H1 (cell line): ENCODE measurements around the gene AGBL4. TPM values are rescaled to one million over a fixed set of nuclear protein-coding genes. Genes with fewer than 3 reads are reported as not detected.

Experiments
- CTCF ChIA-PET: fragments of 300-600 bp; sonication (Branson Sonifier 250); formaldehyde crosslinking; loops from one replicate; lab custom pipeline; 2021; ENCODE audit not compliant: partially characterized antibody; lab: Charles Lee
- POLR2A ChIA-PET: fragments of 300-600 bp; sonication (Branson Sonifier 250); formaldehyde crosslinking; loops from one replicate; lab custom pipeline; 2021; ENCODE audit warnings: inconsistent platforms; ENCODE audit not compliant: partially characterized antibody; lab: Charles Lee
- DNase-seq, 2 experiments: peaks; one replicate each; pipeline versions ENCODE4 v3.0.0 to v3.0.0-alpha.2; 2010 to 2022; ENCODE audit warnings: low spot score in 2 of 2, low read depth in 1 of 2, mixed read lengths in 1 of 2
- FAIRE-seq: peaks from 2 replicates; lab custom pipeline; 2011; peaks lifted over from hg19 to GRCh38; lab: Jason Lieb, UNC
- H2AFZ ChIP-seq: 2 replicates; pipeline ENCODE4 v1.8.1; 2012; ENCODE audit warnings: low read length, inconsistent platforms
- H2AK5ac ChIP-seq: 2 replicates; pipeline ENCODE4 v1.6.1; 2013; ENCODE audit warnings: low read depth, low read length
- H2BK120ac ChIP-seq: replicated peaks from 2 replicates; pipeline ENCODE3; 2013; ENCODE audit warnings: low read depth, low read length, inconsistent platforms
- H2BK12ac ChIP-seq: 2 replicates; pipeline ENCODE4 v1.6.1; 2013; ENCODE audit warnings: low read depth, low read length
- H2BK15ac ChIP-seq: 2 replicates; pipeline ENCODE4 v1.6.1; 2013; ENCODE audit warnings: low read length
- H2BK20ac ChIP-seq: 2 replicates; pipeline ENCODE4 v1.6.1; 2013; ENCODE audit warnings: low read length
- H2BK5ac ChIP-seq: 2 replicates; pipeline ENCODE4 v1.6.1; 2013; ENCODE audit warnings: low read depth, low read length
- H3K14ac ChIP-seq: 2 replicates; pipeline ENCODE4 v1.6.1; 2013; ENCODE audit warnings: inconsistent platforms; ENCODE audit not compliant: insufficient read length
- H3K18ac ChIP-seq: 2 replicates; pipeline ENCODE4 v1.6.1; 2013; ENCODE audit warnings: low read length; ENCODE audit errors: extremely low read depth
- H3K23ac ChIP-seq: 2 replicates; pipeline ENCODE4 v1.6.1; 2013; ENCODE audit warnings: inconsistent platforms; ENCODE audit not compliant: insufficient read length
- H3K23me2 ChIP-seq: 2 replicates; pipeline ENCODE4 v1.6.1; 2013; ENCODE audit warnings: low read depth, low read length
- H3K27ac ChIP-seq: 2 replicates; pipeline ENCODE4 v1.6.1; 2011; ENCODE audit warnings: low read depth, low read length, inconsistent platforms
- H3K27me3 ChIP-seq, 4 experiments: replicated peaks in 1 of 4; 1 replicate in 1 of 4; 2 replicates in 3 of 4; pipeline versions ENCODE4 v1.6.1 to v1.8.1; 2011 to 2013; ENCODE audit warnings: low read length in 3 of 4, mild to moderate bottlenecking in 3 of 4, inconsistent platforms in 2 of 4, mixed read lengths in 2 of 4, moderate library complexity in 1 of 4; ENCODE audit not compliant: control insufficient read depth in 3 of 4, insufficient read depth in 3 of 4; ENCODE audit errors: extremely low read depth in 1 of 4
- H3K36me3 ChIP-seq, 4 experiments: 2 replicates each; pipeline versions ENCODE4 v1.6.1 to v1.8.1; 2011 to 2013; ENCODE audit warnings: mild to moderate bottlenecking in 4 of 4, low read length in 3 of 4, moderate library complexity in 2 of 4, control low read depth in 1 of 4, inconsistent platforms in 1 of 4; ENCODE audit not compliant: insufficient read depth in 4 of 4, control insufficient read depth in 2 of 4
- H3K4ac ChIP-seq: replicated peaks from 2 replicates; pipeline ENCODE3; 2013; ENCODE audit warnings: low read length, low read depth, mixed read lengths, inconsistent platforms; ENCODE audit not compliant: insufficient read length
- H3K4me1 ChIP-seq, 4 experiments: replicated peaks in 1 of 4; 1 replicate in 1 of 4; 2 replicates in 3 of 4; pipeline versions ENCODE4 v1.6.1 to v1.8.1; 2011 to 2013; ENCODE audit warnings: low read length in 3 of 4, inconsistent platforms in 2 of 4, mixed read lengths in 1 of 4; ENCODE audit not compliant: insufficient read depth in 4 of 4, control insufficient read depth in 3 of 4
- H3K4me2 ChIP-seq, 2 experiments: 2 replicates each; pipeline versions ENCODE4 v1.6.1 to v1.8.1; 2011 to 2013; ENCODE audit warnings: low read depth in 2 of 2, low read length in 2 of 2, control low read depth in 1 of 2, inconsistent platforms in 1 of 2, mild to moderate bottlenecking in 1 of 2; ENCODE audit not compliant: insufficient read depth in 1 of 2
- H3K4me3 ChIP-seq, 4 experiments: fragments of 200-600, 300-600 bp in 1 of 4; sonication (generic), shearing (Covaris generic), sonication (Bioruptor Twin) in 1 of 4; 2 replicates each; pipeline versions ENCODE4 v1.5.1 to v1.8.1; 2011 to 2016; ENCODE audit warnings: low read length in 4 of 4, low read depth in 3 of 4, control low read depth in 2 of 4, inconsistent platforms in 2 of 4, mild to moderate bottlenecking in 2 of 4, mixed read lengths in 1 of 4, moderate library complexity in 1 of 4; ENCODE audit not compliant: insufficient read depth in 2 of 4; ENCODE audit errors: extremely low read depth in 1 of 4
- H3K56ac ChIP-seq: replicated peaks from 2 replicates; pipeline ENCODE3; 2013; ENCODE audit warnings: low read depth, mild to moderate bottlenecking, mixed read lengths, low read length, inconsistent platforms; ENCODE audit not compliant: insufficient read length
- H3K79me1 ChIP-seq: 2 replicates; pipeline ENCODE4 v1.6.1; 2013; ENCODE audit warnings: low read depth, low read length, control low read depth
- H3K79me2 ChIP-seq, 2 experiments: 2 replicates each; pipeline versions ENCODE4 v1.6.1 to v1.8.1; 2012 to 2013; ENCODE audit warnings: low read length in 2 of 2, mild to moderate bottlenecking in 2 of 2, inconsistent platforms in 1 of 2; ENCODE audit not compliant: insufficient read depth in 2 of 2, control insufficient read depth in 1 of 2
- H3K9ac ChIP-seq, 4 experiments: replicated peaks in 1 of 4; 1 replicate in 1 of 4; 2 replicates in 3 of 4; pipeline versions ENCODE4 v1.6.1 to v1.8.1; 2011 to 2013; ENCODE audit warnings: low read depth in 3 of 4, low read length in 3 of 4, control low read depth in 2 of 4, mild to moderate bottlenecking in 2 of 4, moderate library complexity in 2 of 4, inconsistent platforms in 1 of 4; ENCODE audit errors: extremely low read depth in 1 of 4
- H3K9me3 ChIP-seq, 2 experiments: 2 replicates each; pipeline versions ENCODE4 v1.6.1 to v1.8.1; 2012 to 2013; ENCODE audit warnings: mild to moderate bottlenecking in 2 of 2, moderate library complexity in 2 of 2, control low read depth in 1 of 2, inconsistent platforms in 1 of 2, low read depth in 1 of 2, low read length in 1 of 2, mixed read lengths in 1 of 2; ENCODE audit not compliant: insufficient read depth in 2 of 2
- H4K20me1 ChIP-seq, 2 experiments: replicated peaks in 1 of 2; 2 replicates each; pipeline versions ENCODE3 to v1.8.1; 2011 to 2013; ENCODE audit warnings: inconsistent platforms in 2 of 2, low read length in 2 of 2, mild to moderate bottlenecking in 1 of 2; ENCODE audit not compliant: insufficient read depth in 2 of 2, control insufficient read depth in 1 of 2
- H4K5ac ChIP-seq: 2 replicates; pipeline ENCODE4 v1.6.1; 2013; ENCODE audit warnings: low read length, low read depth, mixed read lengths, inconsistent platforms; ENCODE audit not compliant: insufficient read length
- H4K8ac ChIP-seq: 2 replicates; pipeline ENCODE4 v1.8.0; 2013; ENCODE audit warnings: mild to moderate bottlenecking, moderate library complexity, low read length, inconsistent platforms; ENCODE audit not compliant: insufficient read depth; ENCODE audit errors: extremely low read depth
- H4K91ac ChIP-seq: replicated peaks from 2 replicates; pipeline ENCODE3; 2013; ENCODE audit warnings: low read length, mixed read lengths, inconsistent platforms; ENCODE audit not compliant: insufficient read length
- ASH2L ChIP-seq: fragments of 200-600, 300-600 bp; sonication (generic); IDR thresholded peaks from one replicate; pipeline ENCODE4 v1.7.1; 2017; ENCODE audit warnings: low read length
- CEBPB ChIP-seq: IDR thresholded peaks from 2 replicates; pipeline ENCODE4 v1.6.1; 2012; ENCODE audit warnings: low read depth, low read length
- CREB1 ChIP-seq: IDR thresholded peaks from 2 replicates; pipeline ENCODE4 v1.6.1; 2012; ENCODE audit warnings: inconsistent platforms
- GTF2F1 ChIP-seq: IDR thresholded peaks from 2 replicates; pipeline ENCODE4 v1.6.1; 2012; ENCODE audit warnings: low read depth, low read length, improper control_type of control experiment, borderline replicate concordance
- KDM4A ChIP-seq: IDR thresholded peaks from one replicate; pipeline ENCODE4 v1.7.1; 2012; ENCODE audit warnings: low read depth, mild to moderate bottlenecking, moderate library complexity, low read length, inconsistent platforms; ENCODE audit not compliant: severe bottlenecking
- POLR2AphosphoS5 ChIP-seq: IDR thresholded peaks from 2 replicates; pipeline ENCODE4 v1.6.1; 2011; ENCODE audit warnings: low read depth, low read length
- POU5F1 ChIP-seq: IDR thresholded peaks from 2 replicates; pipeline ENCODE4 v1.6.1; 2011; ENCODE audit warnings: low read depth, mild to moderate bottlenecking, low read length, moderate library complexity
- RNF2 ChIP-seq: fragments of 200-900, 300-1000 bp; sonication (generic); IDR thresholded peaks from 2 replicates; pipeline ENCODE4 v1.7.1; 2016; ENCODE audit warnings: borderline replicate concordance, low read depth, mild to moderate bottlenecking, antibody characterized with exemption, low read length; ENCODE audit not compliant: poor library complexity, severe bottlenecking; ENCODE audit errors: missing control alignments
- SIRT6 ChIP-seq: IDR thresholded peaks from one replicate; pipeline ENCODE4 v1.7.1; 2012; ENCODE audit warnings: low read length, inconsistent platforms
- SP1 ChIP-seq: IDR thresholded peaks from 2 replicates; pipeline ENCODE4 v1.6.1; 2011; ENCODE audit warnings: low read depth, low read length
- SUZ12 ChIP-seq: fragments of 200-600 bp; sonication (generic); IDR thresholded peaks from 2 replicates; pipeline ENCODE4 v1.6.1; 2012; ENCODE audit warnings: mild to moderate bottlenecking, inconsistent platforms, low read length, moderate library complexity, mixed read lengths
- TCF12 ChIP-seq: IDR thresholded peaks from 2 replicates; pipeline ENCODE4 v1.6.1; 2011; ENCODE audit warnings: low read depth, mild to moderate bottlenecking, low read length
- ZNF274 ChIP-seq: IDR thresholded peaks from 2 replicates; pipeline ENCODE4 v1.7.0; 2012; ENCODE audit warnings: low read length, borderline replicate concordance; ENCODE audit errors: extremely low read depth
- WGBS, 2 experiments: shearing (Covaris generic) in 1 of 2; methylation state at CpG; one replicate each; pipeline versions ENCODE4 v1.1.6 to v1.1.7; 2013 to 2015; ENCODE audit warnings: low lambda C conversion rate in 2 of 2, mixed read lengths in 2 of 2, inconsistent platforms in 1 of 2, low coverage in 1 of 2, missing lambda C conversion rate in 1 of 2; ENCODE audit not compliant: insufficient replicate concordance in 2 of 2, insufficient coverage in 1 of 2, insufficient read length in 1 of 2; ENCODE audit errors: extremely low coverage in 1 of 2, missing lambda C conversion rate in 1 of 2; 5-methylcytosine and 5-hydroxymethylcytosine counted together
- polyA plus RNA-seq, 7 experiments: library from polyadenylated mRNA; depleted of rRNA in 3 of 7; stranded (reverse) in 5 of 7; unstranded in 2 of 7; fragments of >200 nt in 5 of 7; fragments of 200-250 nt in 2 of 7; gene quantifications; 1 replicate in 5 of 7; 2 replicates in 1 of 7; 4 replicates in 1 of 7; pipeline versions ENCODE4 v1.2.1 to v1.2.3, GENCODE V29; 2011 to 2013; ENCODE audit warnings: missing spikeins in 2 of 7, mixed read lengths in 2 of 7
- total RNA-seq: library from RNA; stranded (reverse); fragmentation: NEBNext Ultra II Directional; extraction: Animal tissue kit (Norgen Biotek cat#: 25700); gene quantifications from 2 replicates; pipeline ENCODE4 v1.2.1, GENCODE V29; 2021

The AGBL4 gene
- total and polyA plus RNA-seq, 2 of the 8 experiments (the other 6 are each of a cell fraction or from before 2014, with no cell fraction given): 0.41 to 0.45 TPM

DNA sequence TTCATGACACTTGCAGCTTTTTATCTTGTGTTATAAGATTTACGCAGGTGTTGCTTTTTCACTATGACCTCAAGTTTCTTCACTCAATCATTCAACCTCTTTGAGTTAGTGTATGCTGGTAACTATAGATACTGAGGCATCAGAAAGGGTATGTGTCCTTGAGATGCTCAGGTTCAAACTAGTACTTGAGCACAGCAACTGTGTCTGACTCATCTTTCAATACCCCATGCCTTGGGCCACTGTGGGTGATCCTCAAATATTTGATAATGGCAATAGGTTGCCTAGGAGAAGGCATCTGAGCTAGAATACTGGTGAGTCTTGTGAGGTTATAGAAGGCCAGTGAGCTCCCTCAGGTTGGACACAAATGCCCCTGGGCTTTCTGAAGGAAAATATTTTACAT, 1463.6 kb downstream of the AGBL4 start:
- Histone ChIP-seq H2BK12ac (no peak overlapping the region), H4K91ac (no peak overlapping the region), H3K79me1 (no peaks in the 10 kb centered on the region), H4K20me1 (no peaks in the 10 kb centered on the region), H2BK120ac (no peak overlapping the region), H3K14ac (no peak overlapping the region), H4K5ac (no peak overlapping the region), H3K18ac (no peak overlapping the region), H3K4ac (no peak overlapping the region), H2BK5ac (no peak overlapping the region), H3K36me3 (no peaks in the 10 kb centered on the region), H3K23me2 (no peaks in the 10 kb centered on the region), H2BK15ac (no peak overlapping the region), H2AFZ (no peak overlapping the region), H3K27ac (no peak overlapping the region), H3K4me3 (no peak overlapping the region), H3K4me1 (no peaks in the 10 kb centered on the region), H3K4me2 (no peak overlapping the region), H3K56ac (no peak overlapping the region), H3K9ac (no peak overlapping the region), H3K79me2 (no peaks in the 10 kb centered on the region), H3K23ac (no peak overlapping the region), H4K8ac (no peak overlapping the region), H2AK5ac (no peak overlapping the region), H3K27me3 (no peaks in the 10 kb centered on the region), H3K9me3 (no peaks in the 10 kb centered on the region), H2BK20ac (no peak overlapping the region)
- ChIA-PET CTCF (interaction anchor here (0.6 to 1.7 kb wide), 12 partner anchors 7 to 515 kb away, joined by 3 to 10 read pairs (median 4); no protein-coding TSS in a partner anchor), POLR2A (no interaction called here)
- DNase-seq (no peak), FAIRE-seq (no peak)
- TF ChIP-seq ASH2L: no peak
- no peak for TF ChIP-seq POU5F1
- no peak for TF ChIP-seq KDM4A
- no peak for TF ChIP-seq RNF2
- TF ChIP-seq CREB1: no peak
- TF ChIP-seq POLR2AphosphoS5: no peak
- TF ChIP-seq SP1: no peak
- TF ChIP-seq ZNF274: no peak
- TF ChIP-seq SUZ12: no peak
- TF ChIP-seq GTF2F1: no peak
- TF ChIP-seq SIRT6: no peak
- TF ChIP-seq CEBPB: no peak
- no peak for TF ChIP-seq TCF12
- WGBS, 2 experiments: 86% methylated on average over 1 of the region's 1 CpG; no CpG with 5 or more reads in 1 of the 2 experiments
